Astrocyte of the spinal cord (primary cell): Measurements from ENCODE around the gene CCDC12.

Source experiments
- DNase-seq: peaks from one replicate; pipeline ENCODE4 v3.0.0; 2011; ENCODE audit warnings: low read depth, low spot score
- H3K4me3 ChIP-seq: 2 replicates; pipeline ENCODE4 v1.5.1; 2011; ENCODE audit warnings: low read depth, mild to moderate bottlenecking, low read length, moderate library complexity
- CTCF ChIP-seq: IDR thresholded peaks from 2 replicates; pipeline ENCODE4 v1.5.1; 2012; ENCODE audit warnings: low read depth, mild to moderate bottlenecking, low read length, inconsistent platforms
- in situ Hi-C: cut with HindIII; loops from 2 replicates; pipeline ENCODE4 v1.10.0; 2017; ENCODE audit warnings: low sequenced_read_pairs

CCDC12 gene

GRCh38 chr3:46952813-46953212 lies 23.7 kb downstream of the CCDC12 start:
- no peak for DNase-seq
- no peak for TF ChIP-seq CTCF
- no peak overlapping the region for H3K4me3 ChIP-seq
- in situ Hi-C loops, result no loop called here

- in situ Hi-C loops, result no loop called here
- DNase-seq, result no peak
- TF ChIP-seq CTCF, result no peak
- H3K4me3 ChIP-seq, result no peak overlapping the region
Measured at GRCh38 chr3:46950650-46951241, 25.8 kb downstream of the CCDC12 start.

- in situ Hi-C loops, result no loop called here
- DNase-seq, result no peak
- no peak overlapping the region for H3K4me3 ChIP-seq
- no peak for TF ChIP-seq CTCF
Measured at GRCh38 chr3:46950177-46950576, 26.4 kb downstream of the CCDC12 start.

GRCh38 chr3:46948830-46949671 lies 27.5 kb downstream of the CCDC12 start:
- DNase-seq, result no peak
- in situ Hi-C loops, result no loop called here
- no peak for TF ChIP-seq CTCF
- H3K4me3 ChIP-seq, result no peak overlapping the region

- DNase-seq, result no peak
- TF ChIP-seq CTCF, result no peak
- H3K4me3 ChIP-seq, result no peak overlapping the region
- in situ Hi-C loops, result no loop called here
Measured at GRCh38 chr3:46947981-46948791, 28.4 kb downstream of the CCDC12 start.

GRCh38 chr3:46947546-46947901 lies 29.0 kb downstream of the CCDC12 start:
- H3K4me3 ChIP-seq, result no peak overlapping the region
- in situ Hi-C loops, result no loop called here
- no peak for DNase-seq
- TF ChIP-seq CTCF, result no peak
